NCI-H1436 treated with DMSO at 0.1 percent for 48 hours (cell line): ENCODE measurements around the gene NEURL4.
"Not testable (repeated sequence)": the region's sequence is repeated elsewhere in the genome, so short reads cannot be mapped to it uniquely, and the experiment has no call there.

Experiments used
- DNase-seq: peaks from one replicate; lab custom pipeline; 2025; lab: John Stamatoyannopoulos, UW

NEURL4 gene

GRCh38 chr17:7328840-7329373, at the start of gene NEURL4:
Gene NEURL4, minus strand, starts transcription at chr17:7329335. Its CDS starts 23 bp downstream, at chr17:7329312.
- DNase-seq: no peak

DNA sequence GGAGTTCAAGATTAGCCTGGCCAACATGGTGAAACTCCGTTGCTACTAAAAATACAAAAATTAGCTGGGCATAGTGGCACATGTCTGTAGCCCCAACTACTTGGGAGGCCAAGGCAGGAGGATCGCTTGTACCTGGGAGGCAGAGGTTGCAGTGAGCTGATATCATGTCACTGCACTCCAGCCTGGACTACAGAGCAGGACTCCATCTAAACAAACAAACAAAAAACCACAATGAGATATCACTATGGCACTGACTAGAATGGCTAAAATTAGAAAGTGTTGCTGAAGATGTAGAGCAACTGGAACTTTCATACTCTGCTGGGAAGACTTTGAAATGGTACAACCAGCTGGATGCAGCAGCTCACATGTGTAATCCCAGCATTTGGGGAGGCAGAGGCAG, 45.2 kb upstream of the NEURL4 start:
- no peak for DNase-seq

DNA sequence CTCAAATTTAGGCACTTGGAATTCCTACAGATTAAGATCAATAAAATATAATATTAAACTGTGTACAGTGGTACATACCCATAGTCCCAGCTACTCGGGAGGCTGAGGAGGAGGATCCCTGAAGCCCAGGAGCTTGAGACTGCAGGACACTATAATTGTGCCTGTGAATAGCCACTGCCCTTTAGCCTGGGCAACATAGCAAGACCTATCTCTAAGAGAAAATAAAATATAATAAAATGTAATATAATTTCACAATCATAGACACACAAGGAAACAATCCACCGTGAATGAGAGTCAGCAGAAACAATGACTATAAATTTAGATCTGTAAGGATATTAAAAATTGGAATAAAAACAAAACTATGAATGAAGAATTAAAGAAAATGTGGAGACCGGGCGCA, 41.7 kb upstream of the NEURL4 start:
- DNase-seq: no peak

GRCh38 chr17:7369825-7370224, 40.7 kb upstream of the NEURL4 start:
- no peak for DNase-seq

GRCh38 chr17:7368599-7368994, 39.5 kb upstream of the NEURL4 start:
- DNase-seq: not testable (repeated sequence)

DNA sequence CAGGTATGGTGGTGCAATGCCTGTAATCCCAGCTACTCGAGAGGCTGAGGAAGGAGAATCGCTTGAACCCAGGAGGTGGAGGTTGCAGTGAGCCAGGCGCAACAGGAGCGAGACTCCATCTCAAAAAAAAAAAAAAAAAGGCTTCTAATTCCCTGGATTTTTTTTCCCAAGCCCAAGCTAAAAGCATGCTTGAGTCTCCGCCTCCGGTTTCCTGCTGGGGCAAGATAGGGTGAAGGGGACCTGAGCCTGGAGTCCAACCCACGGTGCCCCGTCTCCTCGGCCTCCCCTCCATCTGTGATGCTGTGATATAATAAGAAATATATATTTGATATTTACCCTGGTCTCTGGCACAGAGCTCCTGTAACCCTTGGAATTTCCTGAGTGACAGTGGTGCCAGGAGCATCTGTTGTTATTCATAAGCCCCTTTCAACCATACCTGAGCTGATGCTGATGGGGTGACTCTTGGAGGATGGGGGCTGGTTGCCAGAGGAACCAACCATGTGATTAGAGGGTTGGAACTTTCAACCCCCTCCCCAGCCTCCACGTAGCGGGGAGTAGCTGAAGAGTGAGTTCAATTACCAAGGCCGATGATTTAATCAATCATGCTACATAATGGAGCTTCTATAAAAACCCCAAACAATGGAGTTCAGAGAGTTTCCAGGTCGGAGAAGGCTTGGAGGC, 38.9 kb upstream of the NEURL4 start:
- no peak for DNase-seq

GRCh38 chr17:7367083-7367482, 37.9 kb upstream of the NEURL4 start:
- DNase-seq: no peak

DNA sequence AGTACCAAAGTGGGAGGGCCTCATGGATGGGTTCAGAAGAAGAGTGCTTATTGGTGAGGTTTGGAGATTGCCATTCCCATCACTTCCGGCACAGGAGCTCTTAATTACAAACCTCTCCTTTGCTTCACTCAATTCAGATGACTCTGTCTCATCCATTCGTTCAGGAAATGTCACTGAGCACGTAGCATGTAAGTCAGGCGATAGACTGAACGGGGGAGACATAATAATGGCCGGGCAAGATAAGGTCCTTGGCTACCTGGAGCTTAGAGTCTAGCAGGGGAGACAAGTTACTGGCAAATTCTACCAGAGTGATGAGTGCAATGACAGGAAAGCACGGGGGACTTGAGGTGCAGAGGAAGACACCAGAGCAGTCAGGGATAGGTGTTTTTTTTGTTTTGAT, 36.8 kb upstream of the NEURL4 start:
- not testable (repeated sequence) for DNase-seq

GRCh38 chr17:7363311-7363710, 34.2 kb upstream of the NEURL4 start:
- DNase-seq: no peak

DNA sequence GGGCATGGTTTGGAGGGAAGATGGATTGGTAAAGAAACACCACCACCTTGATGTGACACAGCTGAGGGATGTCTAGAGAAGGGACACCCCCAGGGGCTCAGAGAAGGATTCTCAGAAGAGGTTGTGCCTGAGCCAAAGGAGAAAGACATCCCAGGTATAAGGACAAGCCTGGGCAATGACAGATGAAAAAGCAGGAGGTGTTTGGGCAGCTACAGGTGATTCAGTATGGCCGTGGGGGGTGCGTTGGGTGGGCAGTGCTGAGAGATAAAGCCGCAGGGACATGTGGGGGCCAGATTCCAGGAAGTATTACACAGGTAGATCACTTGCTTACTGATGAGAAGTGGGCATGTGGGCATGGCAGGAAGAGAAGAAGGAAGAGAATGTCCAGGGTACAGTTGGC, 32.8 kb upstream of the NEURL4 start:
- no peak for DNase-seq

DNA sequence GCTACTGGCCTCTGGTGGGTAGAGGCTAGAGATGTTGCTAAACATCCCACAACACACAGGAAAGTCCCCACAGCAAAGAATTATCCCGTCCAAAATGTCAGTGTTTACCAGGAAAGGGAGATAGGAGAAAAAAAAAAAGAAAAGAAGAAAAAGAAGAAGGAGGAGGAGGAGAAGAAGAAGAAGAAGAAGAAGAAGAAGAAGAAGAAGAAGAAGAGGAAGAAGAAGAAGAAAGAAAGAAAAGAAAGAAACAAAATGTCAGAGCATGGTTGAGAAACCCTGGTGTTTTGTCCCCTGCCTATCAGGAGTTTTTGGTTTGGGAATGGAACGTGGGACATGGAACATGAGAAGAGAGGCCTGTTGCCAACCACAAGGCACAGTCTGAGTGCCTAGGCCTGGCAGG, 28.2 kb upstream of the NEURL4 start:
- no peak for DNase-seq

- DNase-seq: no peak
Measured at GRCh38 chr17:7356756-7357155, 27.6 kb upstream of the NEURL4 start.

- no peak for DNase-seq
Measured at GRCh38 chr17:7356072-7356549, 27.0 kb upstream of the NEURL4 start.

DNA sequence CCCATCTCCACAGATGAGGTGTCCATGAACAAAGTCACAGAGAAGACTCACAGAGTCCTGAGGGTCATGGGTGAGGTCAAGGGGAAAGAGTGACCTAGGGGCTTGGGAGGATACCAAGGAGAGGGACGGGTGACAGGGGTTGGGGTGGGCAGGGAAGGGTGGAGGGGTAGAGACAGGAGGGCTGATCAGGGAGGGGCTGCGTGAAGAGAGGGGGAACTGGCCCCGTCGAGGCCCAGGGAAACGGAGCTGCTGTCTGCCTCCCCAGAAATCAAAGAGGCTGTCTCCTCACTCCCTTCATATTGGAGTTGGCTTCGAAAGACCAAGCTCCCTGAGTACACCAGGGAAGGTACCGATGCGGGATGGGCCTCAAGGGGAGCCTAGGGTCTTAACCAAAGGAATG, 26.4 kb upstream of the NEURL4 start:
- no peak for DNase-seq

DNA sequence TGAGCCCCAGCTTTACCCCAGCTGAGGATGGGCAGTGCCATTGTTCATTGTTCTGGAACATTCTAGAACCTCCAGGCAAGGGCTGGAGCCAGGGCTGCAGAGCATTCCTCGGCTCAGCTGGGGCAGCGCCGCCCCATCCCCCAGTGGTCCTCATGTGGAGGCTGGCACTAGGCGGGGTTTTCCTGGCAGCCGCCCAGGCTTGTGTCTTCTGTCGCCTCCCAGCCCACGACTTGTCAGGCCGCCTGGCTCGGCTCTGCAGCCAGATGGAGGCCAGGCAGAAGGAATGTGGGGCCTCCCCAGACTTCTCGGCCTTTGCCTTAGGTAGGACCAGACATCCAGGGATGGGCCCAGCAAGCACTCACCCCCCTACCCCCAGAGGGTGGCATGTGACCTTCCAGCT, 25.9 kb upstream of the NEURL4 start, which contains the start of gene TMEM95:
TMEM95 (plus strand) TSS at position 104 of the 400 bp plus-strand sequence; CDS start at position 153, 49 bp downstream.
- no peak for DNase-seq

GRCh38 chr17:7354262-7354843, 25.2 kb upstream of the NEURL4 start:
- no peak for DNase-seq

DNA sequence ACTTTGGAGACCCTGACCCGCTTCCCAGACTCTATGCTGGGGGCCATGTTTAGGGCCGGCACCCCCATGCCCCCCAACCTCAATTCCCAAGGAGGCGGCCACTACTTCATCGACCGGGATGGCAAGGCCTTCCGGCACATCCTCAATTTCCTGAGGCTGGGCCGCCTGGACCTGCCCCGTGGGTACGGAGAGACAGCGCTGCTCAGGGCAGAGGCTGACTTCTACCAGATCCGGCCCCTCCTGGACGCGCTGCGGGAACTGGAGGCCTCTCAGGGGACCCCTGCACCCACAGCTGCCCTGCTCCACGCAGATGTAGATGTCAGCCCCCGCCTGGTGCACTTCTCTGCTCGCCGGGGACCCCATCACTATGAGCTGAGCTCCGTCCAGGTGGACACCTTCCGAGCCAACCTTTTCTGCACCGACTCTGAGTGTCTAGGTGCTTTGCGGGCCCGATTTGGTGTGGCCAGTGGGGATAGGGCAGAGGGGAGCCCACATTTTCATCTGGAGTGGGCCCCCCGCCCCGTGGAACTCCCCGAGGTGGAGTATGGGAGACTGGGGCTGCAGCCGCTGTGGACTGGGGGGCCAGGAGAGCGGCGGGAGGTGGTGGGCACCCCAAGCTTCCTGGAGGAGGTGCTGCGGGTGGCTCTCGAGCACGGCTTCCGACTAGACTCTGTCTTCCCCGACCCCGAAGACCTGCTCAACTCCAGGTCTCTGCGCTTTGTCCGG, 23.9 kb upstream of the NEURL4 start:
- DNase-seq: no peak

- no peak for DNase-seq
Measured at GRCh38 chr17:7352503-7352889, 23.4 kb upstream of the NEURL4 start.

GRCh38 chr17:7351665-7352502, 22.7 kb upstream of the NEURL4 start, which contains the start of gene KCTD11:
Gene KCTD11, plus strand, starts transcription at chr17:7352162.
- DNase-seq: no peak

- no peak for DNase-seq
Measured at GRCh38 chr17:7348478-7349242, 19.5 kb upstream of the NEURL4 start.
